Measurements from ENCODE around the gene PSME2. TPM values are rescaled to one million over a fixed set of nuclear protein-coding genes. Genes with fewer than 3 reads are reported as not detected.

Gene PSME2
- total and polyA plus RNA-seq, 2 of the 13 experiments (the other 11 are each of a cell fraction or from before 2014, with no cell fraction given) = 332 to 716 TPM

- no peak for TF ChIP-seq ISX (CRISPR knock-in tag; conservative IDR thresholded peaks at IDR 0.05)
- no peak for TF ChIP-seq RBM22 (optimal IDR thresholded peaks at IDR 0.05; ENCODE audit: low read length)
- TF ChIP-seq ZNF382 (CRISPR knock-in tag; IDR thresholded peaks at IDR 0.05; ENCODE audit: borderline replicate concordance) = no peak
- no peak for TF ChIP-seq RFX3 (CRISPR knock-in tag; IDR thresholded peaks at IDR 0.05)
- TF ChIP-seq POLR2G (IDR thresholded peaks at IDR 0.05; ENCODE audit: low read depth, low read length) = peak; percentile 44; the same call in 1 of the 2 replicates
- TF ChIP-seq, protein P1, sequence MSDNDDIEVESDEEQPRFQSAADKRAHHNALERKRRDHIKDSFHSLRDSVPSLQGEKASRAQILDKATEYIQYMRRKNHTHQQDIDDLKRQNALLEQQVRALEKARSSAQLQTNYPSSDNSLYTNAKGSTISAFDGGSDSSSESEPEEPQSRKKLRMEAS (IDR thresholded peaks at IDR 0.05) = no peak
- no peak for TF ChIP-seq ZMYM2 (CRISPR knock-in tag; IDR thresholded peaks at IDR 0.05)
- peak; percentile 54 for TF ChIP-seq AGO2 (optimal IDR thresholded peaks at IDR 0.05; ENCODE audit: low read depth, low read length)
- no peak for TF ChIP-seq GRHL1 (CRISPR knock-in tag; conservative IDR thresholded peaks at IDR 0.05)
- no peak for TF ChIP-seq ZSCAN25 (CRISPR knock-in tag; IDR thresholded peaks at IDR 0.05)
- no peak for TF ChIP-seq HNF1B (CRISPR knock-in tag; IDR thresholded peaks at IDR 0.05)
- no peak for TF ChIP-seq ZBTB39 (CRISPR knock-in tag; IDR thresholded peaks at IDR 0.05)
Measured at GRCh38 chr14:24190416-24190815, 44.0 kb upstream of the PSME2 start (continued).
